Measurements from ENCODE around the gene SCAF1.

SCAF1 gene

GRCh38 chr19:49678985-49679770 is 37.2 kb downstream of the SCAF1 start:
- peak overlapping the region in 7 of 21 experiments; percentile 12 to 97 (median 91) for H3K27ac ChIP-seq
- H3K4me3 ChIP-seq: peak overlapping the region in 2 of 7 experiments; percentile 97 to 99

GRCh38 chr19:49679771-49680413 is 37.9 kb downstream of the SCAF1 start:
- peak overlapping the region in 1 of 7 experiments; percentile 11 for H3K4me3 ChIP-seq
- peak overlapping the region in 15 of 21 experiments; percentile 11 to 97 (median 52) for H3K27ac ChIP-seq

DNA sequence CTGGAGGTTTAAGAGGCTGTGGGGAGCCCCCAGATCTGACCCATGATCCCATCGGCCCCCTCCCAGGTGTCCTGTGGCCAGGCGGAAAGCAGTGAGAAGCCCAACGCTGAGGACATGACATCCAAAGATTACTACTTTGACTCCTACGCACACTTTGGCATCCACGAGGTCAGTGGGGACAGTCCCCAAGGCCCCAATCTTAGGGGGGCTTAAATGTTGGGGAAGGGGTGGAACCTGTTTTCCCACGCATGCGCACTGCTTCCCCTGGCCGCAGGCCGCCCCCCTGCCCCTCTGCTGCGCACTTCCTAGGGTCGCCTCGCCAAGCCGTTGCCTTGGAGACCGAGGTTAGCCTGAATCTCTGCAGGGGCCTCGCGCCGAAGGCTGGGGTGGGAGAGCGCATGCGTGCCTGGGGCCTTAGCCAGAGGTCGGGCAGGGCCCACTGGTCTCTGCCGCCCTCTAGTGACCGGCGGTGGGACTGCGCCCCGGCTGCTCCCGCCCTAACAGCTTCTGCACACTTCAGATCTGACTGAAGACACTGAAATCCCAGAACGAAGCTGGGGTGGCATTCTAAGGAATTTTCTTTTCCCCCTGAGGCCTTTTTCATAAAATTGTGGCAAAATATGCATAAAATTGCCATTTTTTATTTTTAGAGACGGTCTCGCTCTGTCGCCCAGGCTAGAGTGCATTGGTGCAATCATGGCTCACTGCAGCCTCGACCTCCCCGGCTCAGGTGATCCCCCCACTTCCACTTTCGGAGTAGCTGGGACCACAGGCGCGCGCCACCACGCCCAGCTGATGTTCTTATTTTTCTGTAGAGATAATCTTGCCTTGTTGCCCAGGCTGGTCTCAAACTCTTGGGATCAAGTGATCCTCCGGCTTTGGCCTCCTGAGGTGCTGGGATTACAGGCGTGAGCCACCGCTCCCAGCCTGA is 38.7 kb downstream of the SCAF1 start:
- H3K4me3 ChIP-seq: peak overlapping the region in 3 of 7 experiments; percentile 10 to 17 (median 11)
- H3K27ac ChIP-seq: peak overlapping the region in 16 of 21 experiments; percentile 11 to 80 (median 51)

DNA sequence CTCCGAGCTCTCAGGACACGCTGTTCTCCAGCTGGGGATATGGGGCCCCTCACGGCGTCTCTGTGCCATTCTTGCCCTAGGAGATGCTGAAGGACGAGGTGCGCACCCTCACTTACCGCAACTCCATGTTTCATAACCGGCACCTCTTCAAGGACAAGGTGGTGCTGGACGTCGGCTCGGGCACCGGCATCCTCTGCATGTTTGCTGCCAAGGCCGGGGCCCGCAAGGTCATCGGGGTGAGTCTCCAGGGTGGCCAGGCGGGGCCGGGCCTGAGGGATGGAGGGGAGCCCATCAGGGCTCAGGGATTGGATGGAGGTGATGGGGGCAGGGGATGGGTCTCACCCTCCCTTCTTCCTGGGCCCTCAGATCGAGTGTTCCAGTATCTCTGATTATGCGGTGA is 39.8 kb downstream of the SCAF1 start:
- H3K4me3 ChIP-seq: no peak overlapping the region

GRCh38 chr19:49682274-49682673 is 40.3 kb downstream of the SCAF1 start:
- peak overlapping the region in 1 of 21 experiments; percentile 18 for H3K27ac ChIP-seq
- H3K4me3 ChIP-seq: no peak overlapping the region

More for the DNA sequence above, 39.8 kb downstream of the SCAF1 start:
- H3K27ac ChIP-seq: peak overlapping the region in 1 of 21 experiments; percentile 18

- H3K27ac ChIP-seq: no peak overlapping the region
These were observed 41.8 kb downstream of the SCAF1 start for GRCh38 chr19:49683814-49684250.

DNA sequence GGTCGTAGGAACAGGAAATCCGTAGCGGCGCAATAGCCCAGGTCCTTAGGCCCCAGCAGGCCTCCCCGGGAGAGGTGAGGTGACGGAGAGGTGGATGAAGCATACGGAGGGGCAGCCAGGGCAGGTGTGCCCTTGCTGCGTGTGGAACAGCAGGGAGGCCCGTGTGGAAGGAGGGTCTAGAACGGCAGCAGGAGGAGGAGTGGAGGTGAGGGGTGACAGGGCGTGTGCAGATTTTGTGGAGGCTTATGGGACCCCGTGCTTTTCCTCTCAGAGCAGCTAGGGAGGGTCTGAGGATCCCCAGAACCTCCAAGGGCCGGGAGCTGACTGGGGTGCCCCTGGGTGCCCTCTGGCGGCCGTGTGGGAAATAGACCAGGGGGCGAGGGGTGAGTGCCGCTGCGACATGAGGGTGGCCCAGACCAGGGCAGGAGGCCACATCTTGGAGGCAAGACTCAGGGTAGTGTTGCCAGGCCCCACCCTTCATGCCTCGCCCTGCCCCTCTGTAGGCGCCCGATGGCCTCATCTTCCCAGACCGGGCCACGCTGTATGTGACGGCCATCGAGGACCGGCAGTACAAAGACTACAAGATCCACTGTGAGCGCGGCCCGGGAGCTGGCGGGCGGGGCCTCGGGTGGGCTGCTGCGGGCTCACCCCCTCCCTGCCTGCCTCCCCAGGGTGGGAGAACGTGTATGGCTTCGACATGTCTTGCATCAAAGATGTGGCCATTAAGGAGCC is 42.4 kb downstream of the SCAF1 start:
- Histone ChIP-seq H3K4me3 (no peak overlapping the region), H3K27ac (peak overlapping the region in 1 of 21 experiments; percentile 1)

More at GRCh38 chr19:49683814-49684250, 41.8 kb downstream of the SCAF1 start:
- H3K4me3 ChIP-seq: no peak overlapping the region

DNA sequence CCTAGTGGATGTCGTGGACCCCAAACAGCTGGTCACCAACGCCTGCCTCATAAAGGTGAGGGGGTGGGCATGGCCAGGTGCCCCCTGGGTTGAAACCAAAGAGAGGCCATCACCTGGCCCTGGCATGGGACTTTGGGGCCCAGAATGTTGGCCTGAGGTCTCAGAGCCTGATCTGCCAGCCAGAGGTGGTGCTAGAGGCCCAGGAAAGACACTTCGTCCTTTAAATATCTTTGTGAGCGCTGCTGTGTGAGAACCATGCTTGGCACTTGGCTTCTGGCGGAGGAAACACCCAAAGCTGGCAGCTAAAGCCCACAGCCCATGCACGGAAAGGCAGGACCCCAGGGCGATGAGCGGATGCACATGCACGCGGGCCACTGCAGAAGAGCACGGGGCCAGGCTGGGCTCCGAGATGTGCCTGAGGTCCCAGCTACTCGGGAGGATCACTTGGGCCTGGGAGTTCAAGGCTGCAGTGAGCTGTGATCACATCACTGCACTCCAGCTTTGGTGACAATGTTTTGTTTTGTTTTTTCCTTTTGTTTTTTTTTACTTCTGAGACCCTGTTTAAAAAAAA is 43.1 kb downstream of the SCAF1 start:
- Histone ChIP-seq H3K27ac (peak overlapping the region in 1 of 21 experiments; percentile 1), H3K4me3 (no peak overlapping the region)

DNA sequence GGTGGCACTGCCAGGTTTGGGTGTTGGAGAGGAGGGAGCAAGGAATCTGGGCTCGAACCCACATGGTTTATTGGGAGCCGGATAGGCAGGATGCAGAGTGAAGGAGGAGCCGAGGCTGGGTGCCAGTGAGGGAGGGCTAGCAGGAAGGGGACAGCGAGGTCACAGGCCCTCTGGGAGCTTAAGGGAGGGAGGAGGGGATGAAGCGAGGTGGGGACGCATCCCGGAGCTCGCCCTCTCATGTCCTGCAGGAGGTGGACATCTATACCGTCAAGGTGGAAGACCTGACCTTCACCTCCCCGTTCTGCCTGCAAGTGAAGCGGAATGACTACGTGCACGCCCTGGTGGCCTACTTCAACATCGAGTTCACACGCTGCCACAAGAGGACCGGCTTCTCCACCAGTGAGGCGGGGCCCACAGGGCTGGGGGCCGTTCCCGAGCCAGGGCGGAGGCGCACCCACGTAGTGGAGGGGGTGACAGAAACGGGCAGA is 43.9 kb downstream of the SCAF1 start:
- Histone ChIP-seq H3K4me3 (no peak overlapping the region), H3K27ac (peak overlapping the region in 1 of 21 experiments; percentile 21)

- no peak overlapping the region for H3K4me3 ChIP-seq
- peak overlapping the region in 5 of 21 experiments; percentile 2 to 82 (median 43) for H3K27ac ChIP-seq
These were observed 44.6 kb downstream of the SCAF1 start for GRCh38 chr19:49686503-49687088.

- H3K27ac ChIP-seq: peak overlapping the region in 7 of 21 experiments; percentile 2 to 82 (median 35)
- no peak overlapping the region for H3K4me3 ChIP-seq
These were observed 45.1 kb downstream of the SCAF1 start for GRCh38 chr19:49687150-49687549.

DNA sequence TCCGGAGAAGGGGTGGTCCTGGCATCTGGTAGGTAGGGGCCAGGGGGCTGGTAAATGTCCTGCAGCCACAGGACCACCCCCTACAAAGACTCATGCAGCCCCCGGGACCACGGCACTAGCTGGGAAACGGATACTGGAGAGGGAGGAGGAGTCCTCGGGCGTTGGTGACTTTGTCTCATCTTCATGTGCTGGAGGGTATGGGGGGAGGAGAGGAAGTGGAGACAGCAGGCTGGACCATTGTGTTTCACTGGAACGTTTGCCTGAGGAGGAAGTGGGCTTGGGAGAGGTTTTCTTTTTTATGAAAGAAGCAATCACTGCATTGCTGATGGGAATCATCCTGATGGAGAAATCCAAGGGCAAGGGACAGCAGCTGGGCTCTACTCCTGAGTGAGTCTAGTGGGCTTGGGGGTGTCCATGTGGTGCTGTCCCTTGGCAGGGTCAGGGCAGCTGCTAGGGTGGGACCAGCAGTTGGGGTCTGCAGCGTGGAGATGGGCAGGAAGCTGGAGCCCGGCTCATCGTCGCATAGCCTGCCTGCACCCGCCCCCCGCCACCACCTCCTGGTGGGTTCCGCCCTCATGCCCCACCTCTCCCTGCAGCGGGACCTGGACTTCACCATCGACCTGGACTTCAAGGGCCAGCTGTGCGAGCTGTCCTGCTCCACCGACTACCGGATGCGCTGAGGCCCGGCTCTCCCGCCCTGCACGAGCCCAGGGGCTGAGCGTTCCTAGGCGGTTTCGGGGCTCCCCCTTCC is 45.7 kb downstream of the SCAF1 start:
- H3K4me3 ChIP-seq: peak overlapping the region in 1 of 7 experiments; percentile 1
- H3K27ac ChIP-seq: peak overlapping the region in 11 of 21 experiments; percentile 9 to 82 (median 36)

- H3K4me3 ChIP-seq: peak overlapping the region in 3 of 7 experiments; percentile 1 to 28 (median 21)
- peak overlapping the region in 10 of 21 experiments; percentile 14 to 82 (median 46) for H3K27ac ChIP-seq
These were observed 46.6 kb downstream of the SCAF1 start for GRCh38 chr19:49688531-49689132.

DNA sequence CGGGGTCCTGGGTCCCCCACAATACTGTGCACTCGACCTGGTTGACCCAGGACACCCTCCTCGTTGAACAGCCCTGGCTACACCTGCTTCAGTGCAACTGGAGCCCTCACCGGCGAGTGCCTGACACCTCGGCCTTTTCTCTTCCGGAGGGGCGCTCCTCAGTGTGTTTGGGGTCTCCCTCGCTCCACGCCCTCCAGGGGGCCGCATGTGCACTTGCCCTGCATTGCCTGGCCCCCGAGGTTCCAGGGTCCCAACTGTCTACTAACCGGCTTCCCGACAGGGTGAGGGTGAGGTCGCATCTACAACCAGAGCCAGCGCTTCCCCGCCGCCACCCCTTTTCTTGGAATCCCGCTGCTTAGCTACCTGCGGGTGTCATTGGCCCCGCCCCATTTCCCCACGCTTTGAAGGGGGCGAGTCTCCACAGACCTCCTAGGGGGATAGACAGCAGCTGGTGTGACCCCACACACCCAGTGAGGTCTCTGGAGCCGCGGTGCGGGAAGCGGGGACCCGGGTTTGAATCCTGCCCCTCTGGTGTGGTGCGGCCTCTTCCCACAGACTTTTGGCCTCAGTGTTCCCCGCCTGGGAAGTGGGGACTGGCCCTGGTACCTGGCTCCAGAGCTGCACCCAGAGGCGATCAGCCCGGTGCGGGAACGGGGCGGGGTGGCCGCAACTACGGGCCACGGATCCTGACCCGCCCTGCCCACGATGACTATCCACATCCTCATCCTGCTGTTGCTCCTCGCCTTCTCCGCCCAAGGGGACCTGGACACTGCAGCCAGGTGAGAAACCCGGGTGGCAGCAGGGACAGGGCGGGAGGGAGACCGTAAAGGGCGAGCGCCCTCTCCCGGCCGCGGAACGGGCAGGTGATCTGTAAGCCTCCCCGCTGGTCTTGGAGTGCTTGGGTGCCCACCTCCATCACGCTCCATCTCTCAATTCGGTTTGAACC is 47.4 kb downstream of the SCAF1 start, which contains the start of gene ADM5:
TSS of gene ADM5 (plus strand) at position 462 of the 946 bp plus-strand sequence. CDS start at position 706, 244 bp downstream.
- peak within 1 kb of the TSS in 19 of 21 experiments; percentile 6 to 82 (median 45) for H3K27ac ChIP-seq
- peak within 1 kb of the TSS; percentile 21 to 43 (median 40) for H3K4me3 ChIP-seq

DNA sequence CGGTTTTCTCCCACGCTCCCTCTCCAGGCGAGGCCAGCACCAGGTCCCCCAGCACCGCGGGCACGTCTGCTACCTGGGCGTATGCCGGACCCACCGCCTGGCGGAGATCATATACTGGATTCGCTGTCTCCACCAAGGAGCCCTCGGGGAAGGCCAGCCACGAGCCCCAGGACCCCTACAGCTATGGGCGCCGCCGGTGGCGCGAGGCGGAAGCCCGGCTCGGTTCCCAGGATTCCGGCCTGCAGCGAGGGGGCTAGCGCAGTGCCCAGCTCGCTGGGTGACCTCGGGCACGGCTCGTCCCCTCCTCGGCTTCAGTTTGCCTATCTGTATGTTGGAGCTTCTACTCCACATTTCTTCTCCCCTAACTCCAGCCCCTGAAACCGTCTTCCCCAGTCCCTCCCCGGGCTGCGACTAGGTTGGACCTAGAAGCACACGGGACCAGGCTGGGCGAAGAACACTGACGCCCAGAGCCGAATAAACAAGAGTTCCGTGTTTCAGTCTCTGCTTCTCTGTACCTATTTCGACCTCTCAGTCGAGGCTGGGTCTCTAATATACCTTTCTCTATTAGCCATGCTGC is 48.2 kb downstream of the SCAF1 start:
- H3K4me3 ChIP-seq: peak overlapping the region; percentile 21 to 43 (median 40)
- H3K27ac ChIP-seq: peak overlapping the region in 19 of 21 experiments; percentile 6 to 80 (median 41)
